HepG2 (cell line): Measurements from ENCODE around the gene TRPT1. TPM values are rescaled to one million over a fixed set of nuclear protein-coding genes. Genes with fewer than 3 reads are reported as not detected.

Source experiments
- ARID2 ChIP-seq: sonication (generic); formaldehyde crosslinking; IDR thresholded peaks from 2 replicates; pipeline ENCODE4 v1.8.1; 2022; ENCODE audit warnings: mild to moderate bottlenecking, missing genetic modification reagents, borderline replicate concordance
- ARNT2 ChIP-seq: sonication (generic); formaldehyde crosslinking; IDR thresholded peaks from 2 replicates; pipeline ENCODE4 v1.8.0; 2022; ENCODE audit warnings: mild to moderate bottlenecking, low read depth, missing genetic modification reagents, moderate library complexity
- ASH2L ChIP-seq: fragments of 300-600, 200-600 bp; sonication (generic); IDR thresholded peaks from 2 replicates; pipeline ENCODE4 v1.7.0; 2017; ENCODE audit warnings: low read depth, mild to moderate bottlenecking, moderate library complexity, mixed read lengths, low read length; ENCODE audit not compliant: insufficient read length
- BRD4 ChIP-seq: sonication (generic); formaldehyde crosslinking; IDR thresholded peaks from 2 replicates; pipeline ENCODE4 v1.4.0; 2020; ENCODE audit warnings: missing genetic modification reagents
- CHD2 ChIP-seq: IDR thresholded peaks from 2 replicates; pipeline ENCODE4 v1.6.1; 2011; ENCODE audit warnings: low read depth, low read length, improper control_type of control experiment
- DDIT3 ChIP-seq: sonication (generic); formaldehyde crosslinking; IDR thresholded peaks from 2 replicates; pipeline ENCODE4 v1.4.0; 2020; ENCODE audit warnings: mild to moderate bottlenecking, missing genetic modification reagents
- HDAC6 ChIP-seq: fragments of 200-600 bp; sonication (generic); IDR thresholded peaks from 2 replicates; pipeline ENCODE4 v1.7.0; 2017; ENCODE audit warnings: mild to moderate bottlenecking, antibody characterized with exemption, low read length, low read depth
- KMT2A ChIP-seq: sonication (generic); formaldehyde crosslinking; IDR thresholded peaks from 2 replicates; pipeline ENCODE4 v1.4.0; 2020; ENCODE audit warnings: missing genetic modification reagents
- MIXL1 ChIP-seq: IDR thresholded peaks from 2 replicates; pipeline ENCODE4 v1.6.1; 2016
- MXD3 ChIP-seq: IDR thresholded peaks from 2 replicates; pipeline ENCODE4 v1.6.1; 2016; ENCODE audit warnings: mild to moderate bottlenecking, missing biosample characterization, missing genetic modification reagents
- MYPOP ChIP-seq: sonication (generic); formaldehyde crosslinking; IDR thresholded peaks from 2 replicates; pipeline ENCODE4 v1.8.1; 2023; ENCODE audit warnings: mild to moderate bottlenecking, moderate library complexity, missing genetic modification reagents
- NFE2L2 ChIP-seq: fragments of 150-350 bp; IDR thresholded peaks from 2 replicates; pipeline ENCODE4 v1.6.1; 2014; ENCODE audit warnings: low read length
- NRL ChIP-seq: sonication (generic); formaldehyde crosslinking; IDR thresholded peaks from 2 replicates; pipeline ENCODE4 v1.5.0; 2020; ENCODE audit warnings: missing genetic modification reagents, mild to moderate bottlenecking, moderate library complexity, borderline replicate concordance
- POLR2AphosphoS5 ChIP-seq: IDR thresholded peaks from 2 replicates; pipeline ENCODE4 v1.6.1; 2012; ENCODE audit warnings: low read depth, low read length
- PPARG ChIP-seq: conservative IDR thresholded peaks from 2 replicates; pipeline ENCODE4 v1.6.1; 2016; ENCODE audit warnings: missing biosample characterization, missing genetic modification reagents
- RFX5 ChIP-seq: IDR thresholded peaks from 2 replicates; pipeline ENCODE4 v1.6.1; 2011; ENCODE audit warnings: low read depth, low read length, improper control_type of control experiment
- SAFB2 ChIP-seq: sonication (generic); formaldehyde crosslinking; IDR thresholded peaks from 2 replicates; pipeline ENCODE4 v1.5.1; 2020; ENCODE audit warnings: missing genetic modification reagents, low read depth, mild to moderate bottlenecking, borderline replicate concordance
- SETDB1 ChIP-seq: sonication (generic); formaldehyde crosslinking; IDR thresholded peaks from 2 replicates; pipeline ENCODE4 v1.5.1; 2020; ENCODE audit warnings: missing genetic modification reagents, mild to moderate bottlenecking, borderline replicate concordance
- ZNF101 ChIP-seq: sonication (generic); formaldehyde crosslinking; IDR thresholded peaks from 2 replicates; pipeline ENCODE4 v1.4.0; 2020; ENCODE audit warnings: mild to moderate bottlenecking, low read depth, missing genetic modification reagents, borderline replicate concordance
- ZNF225 ChIP-seq: sonication (generic); formaldehyde crosslinking; IDR thresholded peaks from 2 replicates; pipeline ENCODE4 v1.4.0; 2020; ENCODE audit warnings: mild to moderate bottlenecking, missing genetic modification reagents
- ZNF530 ChIP-seq: sonication (generic); formaldehyde crosslinking; IDR thresholded peaks from 2 replicates; pipeline ENCODE4 v1.5.0; 2020; ENCODE audit warnings: low read depth, mild to moderate bottlenecking, missing genetic modification reagents
- ZNF740 ChIP-seq: sonication (generic); formaldehyde crosslinking; IDR thresholded peaks from 2 replicates; pipeline ENCODE4 v1.4.0; 2020; ENCODE audit warnings: missing genetic modification reagents
- polyA plus RNA-seq, 8 experiments: library from polyadenylated mRNA; depleted of rRNA in 3 of 8; stranded (reverse) in 7 of 8; unstranded in 1 of 8; fragments of >200 nt; fragmentation: Illumina TruSeq in 4 of 8; extraction: Trizol in 4 of 8; gene quantifications; 2 replicates each; pipeline versions ENCODE4 v1.2.1 to v1.2.3, GENCODE V29; 2011 to 2016; ENCODE audit warnings: low read depth in 4 of 8, missing spikeins in 1 of 8, mixed read lengths in 1 of 8; ENCODE audit not compliant: insufficient read depth in 1 of 8
- total RNA-seq, 5 experiments: library from RNA; depleted of rRNA; stranded (reverse); fragments of >200 nt; fragmentation: Illumina TruSeq; extraction: Trizol; gene quantifications; 2 replicates each; pipeline ENCODE4 v1.2.3, GENCODE V29; 2016; ENCODE audit warnings: low read depth in 1 of 5
- TF ChIP-seq, protein P1 (sequence below): sonication (generic); formaldehyde crosslinking; IDR thresholded peaks from 2 replicates; pipeline ENCODE4 v1.4.0; 2020; ENCODE audit warnings: missing genetic modification reagents

The TRPT1 gene
- total and polyA plus RNA-seq, 2 of the 13 experiments (the other 11 are each of a cell fraction or from before 2014, with no cell fraction given), result 24.8 to 40.7 TPM

DNA sequence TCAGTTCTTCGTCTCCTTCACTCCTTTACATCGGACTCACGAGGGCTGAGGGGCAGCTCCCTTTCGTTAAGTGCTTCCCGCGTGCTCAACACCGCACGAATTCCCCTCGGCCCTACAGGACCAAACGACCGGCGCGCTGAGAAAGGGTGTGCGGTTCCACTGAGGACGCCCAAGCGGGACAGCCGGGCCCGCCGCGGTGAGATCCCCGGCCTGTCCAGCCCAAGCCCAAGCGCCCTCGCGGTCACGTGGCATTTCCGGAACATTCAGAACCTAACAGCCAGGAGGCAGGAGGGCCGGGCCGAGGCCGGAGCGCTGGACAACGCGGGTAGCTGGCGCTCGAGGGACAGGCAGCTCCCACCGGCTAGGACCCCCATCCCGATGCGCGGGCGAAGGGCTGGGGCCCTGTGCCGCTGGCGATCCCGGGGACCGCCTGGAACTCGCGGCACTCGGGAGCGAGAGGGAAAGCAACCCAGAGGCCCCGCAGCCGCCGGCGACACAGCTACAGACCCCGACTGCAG lies 40.8 kb downstream of the TRPT1 start (continued):
- TF ChIP-seq, protein P1, sequence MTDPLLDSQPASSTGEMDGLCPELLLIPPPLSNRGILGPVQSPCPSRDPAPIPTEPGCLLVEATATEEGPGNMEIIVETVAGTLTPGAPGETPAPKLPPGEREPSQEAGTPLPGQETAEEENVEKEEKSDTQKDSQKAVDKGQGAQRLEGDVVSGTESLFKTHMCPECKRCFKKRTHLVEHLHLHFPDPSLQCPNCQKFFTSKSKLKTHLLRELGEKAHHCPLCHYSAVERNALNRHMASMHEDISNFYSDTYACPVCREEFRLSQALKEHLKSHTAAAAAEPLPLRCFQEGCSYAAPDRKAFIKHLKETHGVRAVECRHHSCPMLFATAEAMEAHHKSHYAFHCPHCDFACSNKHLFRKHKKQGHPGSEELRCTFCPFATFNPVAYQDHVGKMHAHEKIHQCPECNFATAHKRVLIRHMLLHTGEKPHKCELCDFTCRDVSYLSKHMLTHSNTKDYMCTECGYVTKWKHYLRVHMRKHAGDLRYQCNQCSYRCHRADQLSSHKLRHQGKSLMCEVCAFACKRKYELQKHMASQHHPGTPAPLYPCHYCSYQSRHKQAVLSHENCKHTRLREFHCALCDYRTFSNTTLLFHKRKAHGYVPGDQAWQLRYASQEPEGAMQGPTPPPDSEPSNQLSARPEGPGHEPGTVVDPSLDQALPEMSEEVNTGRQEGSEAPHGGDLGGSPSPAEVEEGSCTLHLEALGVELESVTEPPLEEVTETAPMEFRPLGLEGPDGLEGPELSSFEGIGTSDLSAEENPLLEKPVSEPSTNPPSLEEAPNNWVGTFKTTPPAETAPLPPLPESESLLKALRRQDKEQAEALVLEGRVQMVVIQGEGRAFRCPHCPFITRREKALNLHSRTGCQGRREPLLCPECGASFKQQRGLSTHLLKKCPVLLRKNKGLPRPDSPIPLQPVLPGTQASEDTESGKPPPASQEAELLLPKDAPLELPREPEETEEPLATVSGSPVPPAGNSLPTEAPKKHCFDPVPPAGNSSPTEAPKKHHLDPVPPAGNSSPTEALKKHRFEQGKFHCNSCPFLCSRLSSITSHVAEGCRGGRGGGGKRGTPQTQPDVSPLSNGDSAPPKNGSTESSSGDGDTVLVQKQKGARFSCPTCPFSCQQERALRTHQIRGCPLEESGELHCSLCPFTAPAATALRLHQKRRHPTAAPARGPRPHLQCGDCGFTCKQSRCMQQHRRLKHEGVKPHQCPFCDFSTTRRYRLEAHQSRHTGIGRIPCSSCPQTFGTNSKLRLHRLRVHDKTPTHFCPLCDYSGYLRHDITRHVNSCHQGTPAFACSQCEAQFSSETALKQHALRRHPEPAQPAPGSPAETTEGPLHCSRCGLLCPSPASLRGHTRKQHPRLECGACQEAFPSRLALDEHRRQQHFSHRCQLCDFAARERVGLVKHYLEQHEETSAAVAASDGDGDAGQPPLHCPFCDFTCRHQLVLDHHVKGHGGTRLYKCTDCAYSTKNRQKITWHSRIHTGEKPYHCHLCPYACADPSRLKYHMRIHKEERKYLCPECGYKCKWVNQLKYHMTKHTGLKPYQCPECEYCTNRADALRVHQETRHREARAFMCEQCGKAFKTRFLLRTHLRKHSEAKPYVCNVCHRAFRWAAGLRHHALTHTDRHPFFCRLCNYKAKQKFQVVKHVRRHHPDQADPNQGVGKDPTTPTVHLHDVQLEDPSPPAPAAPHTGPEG (CRISPR knock-in tag), result peak; percentile 79; the same call in 1 of the 2 replicates
- TF ChIP-seq ZNF101 (CRISPR knock-in tag) (no peak), NFE2L2 (no peak), SETDB1 (CRISPR knock-in tag) (no peak), RFX5 (no peak), ZNF225 (CRISPR knock-in tag) (peak; percentile 97), NRL (CRISPR knock-in tag) (peak; percentile 99), SAFB2 (CRISPR knock-in tag) (peak; percentile 74), MYPOP (CRISPR knock-in tag) (peak; percentile 79), PPARG (0 out of 2 replicates have a peak, but pooled peaks have one; percentile 12), ZNF740 (CRISPR knock-in tag) (no peak), ZNF530 (CRISPR knock-in tag) (peak; percentile 90; the same call in 1 of the 2 replicates), POLR2AphosphoS5 (peak; percentile 93), ARNT2 (CRISPR knock-in tag) (peak; percentile 93), MXD3 (CRISPR knock-in tag) (peak; percentile 97), KMT2A (peak; percentile 65; the same call in 1 of the 2 replicates), MIXL1 (CRISPR knock-in tag) (no peak), BRD4 (CRISPR knock-in tag) (peak; percentile 73; the same call in 1 of the 2 replicates), DDIT3 (CRISPR knock-in tag) (no peak), ARID2 (CRISPR knock-in tag) (peak; percentile 75; the same call in 1 of the 2 replicates), ASH2L (peak; percentile 81), HDAC6 (no peak), CHD2 (no peak)
